ENCODE results near the gene TMEM50B. TPM values are rescaled to one million over a fixed set of nuclear protein-coding genes. Genes with fewer than 3 reads are reported as not detected.

Gene TMEM50B
- total RNA-seq, 3 donors from 2014 or later (not counting 1 experiment from before 2014, with no cell fraction given), result 34.5 to 42.1 (median 40.5) TPM

DNA sequence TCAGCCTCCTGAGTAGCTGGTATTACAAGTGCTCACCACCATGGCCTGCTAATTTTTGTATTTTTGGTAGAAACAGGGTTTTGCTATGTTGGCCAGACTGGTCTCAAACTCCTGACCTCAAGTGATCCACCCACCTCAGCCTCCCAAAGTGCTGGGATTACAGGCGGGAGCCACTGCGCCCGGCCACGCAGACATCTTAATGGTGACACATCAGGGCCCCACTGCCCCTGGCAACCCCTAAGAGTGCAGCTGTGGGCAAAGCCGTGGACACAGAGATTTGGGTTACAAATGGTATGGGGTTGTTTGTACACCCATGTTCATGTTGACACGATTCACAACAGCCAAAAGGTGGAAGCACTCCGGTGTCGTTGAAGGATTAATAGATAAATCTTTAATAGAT, 46.8 kb downstream of the TMEM50B start:
- TF ChIP-seq, protein P1, sequence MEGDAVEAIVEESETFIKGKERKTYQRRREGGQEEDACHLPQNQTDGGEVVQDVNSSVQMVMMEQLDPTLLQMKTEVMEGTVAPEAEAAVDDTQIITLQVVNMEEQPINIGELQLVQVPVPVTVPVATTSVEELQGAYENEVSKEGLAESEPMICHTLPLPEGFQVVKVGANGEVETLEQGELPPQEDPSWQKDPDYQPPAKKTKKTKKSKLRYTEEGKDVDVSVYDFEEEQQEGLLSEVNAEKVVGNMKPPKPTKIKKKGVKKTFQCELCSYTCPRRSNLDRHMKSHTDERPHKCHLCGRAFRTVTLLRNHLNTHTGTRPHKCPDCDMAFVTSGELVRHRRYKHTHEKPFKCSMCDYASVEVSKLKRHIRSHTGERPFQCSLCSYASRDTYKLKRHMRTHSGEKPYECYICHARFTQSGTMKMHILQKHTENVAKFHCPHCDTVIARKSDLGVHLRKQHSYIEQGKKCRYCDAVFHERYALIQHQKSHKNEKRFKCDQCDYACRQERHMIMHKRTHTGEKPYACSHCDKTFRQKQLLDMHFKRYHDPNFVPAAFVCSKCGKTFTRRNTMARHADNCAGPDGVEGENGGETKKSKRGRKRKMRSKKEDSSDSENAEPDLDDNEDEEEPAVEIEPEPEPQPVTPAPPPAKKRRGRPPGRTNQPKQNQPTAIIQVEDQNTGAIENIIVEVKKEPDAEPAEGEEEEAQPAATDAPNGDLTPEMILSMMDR (IDR thresholded peaks at IDR 0.05), result no peak
- Histone ChIP-seq H3K27ac (ENCODE audit: low read length) (no peak overlapping the region), H3K4me3 (ENCODE audit: low read length) (no peak overlapping the region), H3K4me1 (ENCODE audit: control insufficient read depth, insufficient read depth, low read length) (peaks cover 15% of the 10 kb centered on the region), H3K27me3 (ENCODE audit: control insufficient read depth, insufficient read depth, low read length) (no peaks in the 10 kb centered on the region), H3K36me3 (ENCODE audit: control insufficient read depth, insufficient read depth, low read length) (peaks cover 48% of the 10 kb centered on the region), H3K9me3 (ENCODE audit: control insufficient read depth, insufficient read depth, low read length) (no peaks in the 10 kb centered on the region)
- WGBS (ENCODE audit: insufficient coverage), result 93% methylated on average over 7 of the region's 8 CpGs
- Mint-ChIP-seq H3K4me1 (no peaks in the 10 kb centered on the region), H3K27ac (no peak overlapping the region), H3K4me3 (no peak overlapping the region), H3K27me3 (ENCODE audit: low read depth in 2 of 2) (no peaks in the 10 kb centered on the region), H3K36me3 (peaks cover 34% of the 10 kb centered on the region), H3K9me3 (no peaks in the 10 kb centered on the region)
- intact Hi-C loops (cut with micrococcal nuclease), result no loop called here
- no peak for DNase-seq
- no peak for ATAC-seq

DNA sequence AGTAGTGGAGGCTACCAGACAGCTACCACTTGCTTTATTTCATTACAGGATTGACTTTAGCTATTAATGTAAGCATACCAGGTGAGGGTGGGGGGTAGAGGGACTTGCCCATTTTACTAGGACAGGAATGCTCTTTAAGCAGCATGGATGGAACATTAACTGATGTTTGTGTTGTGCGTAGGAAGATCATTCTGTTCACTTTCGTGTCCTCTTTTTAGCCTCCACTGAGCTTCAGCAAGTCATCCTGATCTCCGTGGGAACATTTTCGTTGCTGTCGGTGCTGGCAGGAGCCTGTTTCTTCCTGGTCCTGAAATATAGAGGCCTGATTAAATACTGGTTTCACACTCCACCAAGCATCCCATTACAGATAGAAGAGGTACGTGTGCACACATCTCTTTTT, 47.3 kb downstream of the TMEM50B start:
- Histone ChIP-seq H3K9me3 (ENCODE audit: control insufficient read depth, insufficient read depth, low read length) (no peaks in the 10 kb centered on the region), H3K36me3 (ENCODE audit: control insufficient read depth, insufficient read depth, low read length) (peaks cover 44% of the 10 kb centered on the region), H3K4me3 (ENCODE audit: low read length) (no peak overlapping the region), H3K4me1 (ENCODE audit: control insufficient read depth, insufficient read depth, low read length) (peaks cover 15% of the 10 kb centered on the region), H3K27ac (ENCODE audit: low read length) (no peak overlapping the region), H3K27me3 (ENCODE audit: control insufficient read depth, insufficient read depth, low read length) (no peaks in the 10 kb centered on the region)
- Mint-ChIP-seq H3K27me3 (ENCODE audit: low read depth in 2 of 2) (no peaks in the 10 kb centered on the region), H3K27ac (no peak overlapping the region), H3K9me3 (no peaks in the 10 kb centered on the region), H3K4me1 (no peaks in the 10 kb centered on the region), H3K36me3 (peaks cover 29% of the 10 kb centered on the region), H3K4me3 (no peak overlapping the region)
- WGBS (ENCODE audit: insufficient coverage), result 88% methylated on average over 6 of the region's 6 CpGs
- DNase-seq (no peak), ATAC-seq (no peak)
- TF ChIP-seq, protein P1 (IDR thresholded peaks at IDR 0.05), result no peak
- intact Hi-C loops (cut with micrococcal nuclease), result no loop called here

DNA sequence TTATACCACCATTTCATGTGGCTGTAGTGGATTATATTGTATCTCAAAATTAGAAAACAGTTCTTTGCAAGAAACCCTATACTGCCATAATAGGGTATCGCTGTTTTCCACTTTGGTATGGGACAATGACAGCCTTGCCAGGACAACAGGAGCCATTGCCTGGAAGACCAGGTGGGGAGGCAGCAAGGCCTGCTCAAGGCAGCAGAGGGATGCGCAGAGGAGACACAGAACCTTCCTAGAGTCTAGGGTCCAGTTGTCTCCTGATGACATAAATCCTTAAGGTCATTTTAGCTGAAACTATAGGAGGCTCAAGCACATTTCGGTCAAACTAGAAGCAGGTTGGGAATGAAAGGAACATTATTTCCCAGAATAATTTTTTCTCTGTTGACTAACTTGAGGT, 48.9 kb downstream of the TMEM50B start:
- peaks cover 0 to 4% of the 10 kb centered on the region in 2 donors for H3K27me3 Mint-ChIP-seq (ENCODE audit: low read depth in 2 of 2)
- DNase-seq (no peak), ATAC-seq (no peak)
- TF ChIP-seq, protein P1 (IDR thresholded peaks at IDR 0.05), result no peak
- Histone ChIP-seq H3K27ac (ENCODE audit: low read length) (no peak overlapping the region), H3K4me3 (ENCODE audit: low read length) (no peak overlapping the region), H3K4me1 (ENCODE audit: control insufficient read depth, insufficient read depth, low read length) (peaks cover 15% of the 10 kb centered on the region), H3K27me3 (ENCODE audit: control insufficient read depth, insufficient read depth, low read length) (no peaks in the 10 kb centered on the region), H3K9me3 (ENCODE audit: control insufficient read depth, insufficient read depth, low read length) (no peaks in the 10 kb centered on the region), H3K36me3 (ENCODE audit: control insufficient read depth, insufficient read depth, low read length) (peaks cover 36% of the 10 kb centered on the region)
- no peak overlapping the region for H3K4me3 Mint-ChIP-seq
- no peaks in the 10 kb centered on the region for H3K4me1 Mint-ChIP-seq
- intact Hi-C loops (cut with micrococcal nuclease), result no loop called here
- 97% methylated on average over 3 of the region's 3 CpGs for WGBS (ENCODE audit: insufficient coverage)
- peaks cover 28% of the 10 kb centered on the region for H3K36me3 Mint-ChIP-seq
- H3K27ac Mint-ChIP-seq, result no peak overlapping the region
- H3K9me3 Mint-ChIP-seq, result no peaks in the 10 kb centered on the region

DNA sequence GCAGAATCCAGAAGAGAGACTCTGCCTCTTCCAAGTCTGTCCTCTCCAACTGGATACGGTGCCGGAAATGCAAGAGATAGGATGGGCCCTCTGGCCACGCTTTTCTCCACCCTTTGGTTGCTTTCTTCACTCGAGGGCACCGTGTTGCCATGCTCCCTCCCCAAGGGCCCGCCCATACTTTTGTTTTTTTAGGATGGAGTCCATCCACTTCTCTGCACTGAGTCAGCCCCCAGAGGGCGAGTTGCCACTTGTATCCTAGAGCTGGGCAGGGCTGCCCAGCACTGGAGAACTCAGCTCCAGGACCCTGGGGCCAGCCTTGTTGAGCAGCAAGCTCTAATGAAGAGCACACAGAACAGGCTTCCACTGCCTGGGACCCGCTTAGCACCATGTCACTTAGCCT, 51.1 kb downstream of the TMEM50B start:
- no peak overlapping the region for H3K4me3 Mint-ChIP-seq
- H3K4me1 Mint-ChIP-seq, result no peaks in the 10 kb centered on the region
- Histone ChIP-seq H3K4me3 (ENCODE audit: low read length) (no peak overlapping the region), H3K9me3 (ENCODE audit: control insufficient read depth, insufficient read depth, low read length) (no peaks in the 10 kb centered on the region), H3K27me3 (ENCODE audit: control insufficient read depth, insufficient read depth, low read length) (no peaks in the 10 kb centered on the region), H3K4me1 (ENCODE audit: control insufficient read depth, insufficient read depth, low read length) (peaks cover 6% of the 10 kb centered on the region), H3K36me3 (ENCODE audit: control insufficient read depth, insufficient read depth, low read length) (peaks cover 27% of the 10 kb centered on the region), H3K27ac (ENCODE audit: low read length) (no peak overlapping the region)
- peaks cover 9 to 14% of the 10 kb centered on the region in 2 donors for H3K27me3 Mint-ChIP-seq (ENCODE audit: low read depth in 2 of 2)
- H3K27ac Mint-ChIP-seq, result no peak overlapping the region
- H3K9me3 Mint-ChIP-seq, result no peaks in the 10 kb centered on the region
- TF ChIP-seq, protein P1 (IDR thresholded peaks at IDR 0.05), result no peak
- 94% methylated on average over 8 of the region's 8 CpGs for WGBS (ENCODE audit: insufficient coverage)
- intact Hi-C loops (cut with micrococcal nuclease), result no loop called here
- H3K36me3 Mint-ChIP-seq, result peaks cover 19% of the 10 kb centered on the region
- ATAC-seq (no peak), DNase-seq (no peak)

All from natural killer cell (primary cell).